Keratinocyte (primary cell): ENCODE results near the gene FBXO15.

Source experiments
- EZH2 ChIP-seq: IDR thresholded peaks from one replicate; pipeline ENCODE4 v1.6.1; 2012; ENCODE audit warnings: inconsistent platforms, mild to moderate bottlenecking, low read length, moderate library complexity
- TF ChIP-seq, protein P1 (sequence below), 3 experiments: IDR thresholded peaks in 1 of 3; conservative IDR thresholded peaks in 1 of 3; optimal IDR thresholded peaks in 1 of 3; 2 replicates in 2 of 3; 3 replicates in 1 of 3; pipeline versions ENCODE3 to v1.5.1; 2011; ENCODE audit warnings: low read length in 3 of 3, mild to moderate bottlenecking in 3 of 3, moderate library complexity in 2 of 3, control low read depth in 1 of 3, inconsistent platforms in 1 of 3; ENCODE audit not compliant: insufficient read depth in 2 of 3; ENCODE audit errors: extremely low read depth in 1 of 3

DNA sequence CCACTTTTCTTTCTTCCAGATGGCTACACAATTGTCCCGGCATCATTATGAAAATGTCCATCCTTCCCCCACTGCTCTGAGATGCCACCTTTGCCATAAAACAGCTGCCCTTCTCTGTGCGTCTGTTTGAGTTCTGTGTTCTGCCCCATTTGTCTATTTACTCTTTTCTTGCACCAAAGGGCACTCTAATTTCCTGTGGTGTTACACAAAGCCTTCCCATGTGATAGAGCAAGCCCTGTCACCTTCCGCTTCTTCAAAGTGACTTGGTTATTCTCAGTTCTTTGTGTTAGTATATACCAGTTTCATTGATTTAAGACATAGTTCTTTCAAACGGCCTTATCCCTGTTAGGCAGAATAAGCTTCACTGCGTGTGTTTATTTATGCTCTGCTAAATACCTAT lies 84.1 kb downstream of the FBXO15 start:
- TF ChIP-seq, protein P1, sequence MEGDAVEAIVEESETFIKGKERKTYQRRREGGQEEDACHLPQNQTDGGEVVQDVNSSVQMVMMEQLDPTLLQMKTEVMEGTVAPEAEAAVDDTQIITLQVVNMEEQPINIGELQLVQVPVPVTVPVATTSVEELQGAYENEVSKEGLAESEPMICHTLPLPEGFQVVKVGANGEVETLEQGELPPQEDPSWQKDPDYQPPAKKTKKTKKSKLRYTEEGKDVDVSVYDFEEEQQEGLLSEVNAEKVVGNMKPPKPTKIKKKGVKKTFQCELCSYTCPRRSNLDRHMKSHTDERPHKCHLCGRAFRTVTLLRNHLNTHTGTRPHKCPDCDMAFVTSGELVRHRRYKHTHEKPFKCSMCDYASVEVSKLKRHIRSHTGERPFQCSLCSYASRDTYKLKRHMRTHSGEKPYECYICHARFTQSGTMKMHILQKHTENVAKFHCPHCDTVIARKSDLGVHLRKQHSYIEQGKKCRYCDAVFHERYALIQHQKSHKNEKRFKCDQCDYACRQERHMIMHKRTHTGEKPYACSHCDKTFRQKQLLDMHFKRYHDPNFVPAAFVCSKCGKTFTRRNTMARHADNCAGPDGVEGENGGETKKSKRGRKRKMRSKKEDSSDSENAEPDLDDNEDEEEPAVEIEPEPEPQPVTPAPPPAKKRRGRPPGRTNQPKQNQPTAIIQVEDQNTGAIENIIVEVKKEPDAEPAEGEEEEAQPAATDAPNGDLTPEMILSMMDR (optimal IDR thresholded peaks at IDR 0.05 in 1 of 3, IDR thresholded peaks at IDR 0.05 in 1 of 3, conservative IDR thresholded peaks at IDR 0.05 in 1 of 3; ENCODE audit: extremely low read depth in 1 of 3, insufficient read depth in 2 of 3, low read length in 3 of 3) = no peak
- TF ChIP-seq EZH2 = no peak
